IPS DF 6.9 (cell line): ENCODE results near the gene FOXA2.
"Not testable (repeated sequence)": the region's sequence is repeated elsewhere in the genome, so short reads cannot be mapped to it uniquely, and the experiment has no call there.

Source experiments
- DNase-seq: peaks from one replicate; pipeline ENCODE4 v3.0.0-alpha.2; 2013; ENCODE audit warnings: low read depth, low spot score
- H3K27ac ChIP-seq: one replicate; pipeline ENCODE4 v1.5.1; 2013; ENCODE audit warnings: low read length, control low read depth
- H3K27me3 ChIP-seq: 2 replicates; pipeline ENCODE4 v1.6.1; 2013; ENCODE audit warnings: mild to moderate bottlenecking, low read length; ENCODE audit not compliant: control insufficient read depth, insufficient read depth
- H3K36me3 ChIP-seq: 2 replicates; pipeline ENCODE4 v1.6.1; 2013; ENCODE audit warnings: low read length; ENCODE audit not compliant: control insufficient read depth, insufficient read depth
- H3K4me1 ChIP-seq: 2 replicates; pipeline ENCODE4 v1.6.1; 2013; ENCODE audit warnings: low read length; ENCODE audit not compliant: control insufficient read depth, insufficient read depth
- H3K4me3 ChIP-seq: 2 replicates; pipeline ENCODE4 v1.5.1; 2013; ENCODE audit warnings: mild to moderate bottlenecking, low read length
- H3K9me3 ChIP-seq: 2 replicates; pipeline ENCODE4 v1.6.1; 2013; ENCODE audit warnings: low read length, inconsistent platforms; ENCODE audit not compliant: control insufficient read depth, insufficient read depth
- WGBS: extraction: QIAGEN DNeasy Blood & Tissue Kit; methylation state at CpG from one replicate; pipeline ENCODE4 v1.1.7; 2013; ENCODE audit warnings: mixed read lengths, missing lambda C conversion rate; ENCODE audit not compliant: insufficient read length, insufficient coverage; 5-methylcytosine and 5-hydroxymethylcytosine counted together

Gene FOXA2

GRCh38 chr20:22615425-22615824 is 31.1 kb upstream of the FOXA2 start:
- Histone ChIP-seq H3K27me3 (no peaks in the 10 kb centered on the region; the same call in 1 of the 2 replicates), H3K9me3 (no peaks in the 10 kb centered on the region), H3K27ac (no peak overlapping the region), H3K36me3 (no peaks in the 10 kb centered on the region), H3K4me3 (no peak overlapping the region), H3K4me1 (0 out of 2 replicates have a peak, but pooled peaks cover 2% of the 10 kb centered on the region)
- DNase-seq, result no peak
- no CpG with 5 or more reads among the region's 6 CpGs for WGBS

GRCh38 chr20:22611636-22612035 is 27.3 kb upstream of the FOXA2 start:
- H3K36me3 ChIP-seq, result no peaks in the 10 kb centered on the region
- H3K27ac ChIP-seq, result no peak overlapping the region
- H3K9me3 ChIP-seq, result no peaks in the 10 kb centered on the region
- no peaks in the 10 kb centered on the region for H3K4me1 ChIP-seq
- no peak for DNase-seq
- no peak overlapping the region for H3K4me3 ChIP-seq
- H3K27me3 ChIP-seq, result no peaks in the 10 kb centered on the region

GRCh38 chr20:22607695-22608094 is 23.3 kb upstream of the FOXA2 start:
- WGBS, result no CpG with 5 or more reads among the region's 2 CpGs
- Histone ChIP-seq H3K27ac (no peak overlapping the region), H3K4me1 (no peaks in the 10 kb centered on the region), H3K9me3 (no peaks in the 10 kb centered on the region), H3K27me3 (no peaks in the 10 kb centered on the region), H3K4me3 (no peak overlapping the region), H3K36me3 (no peaks in the 10 kb centered on the region)
- DNase-seq, result no peak

GRCh38 chr20:22604815-22605214 is 20.4 kb upstream of the FOXA2 start:
- Histone ChIP-seq H3K4me1 (no peaks in the 10 kb centered on the region), H3K4me3 (no peak overlapping the region), H3K27ac (no peak overlapping the region), H3K27me3 (no peaks in the 10 kb centered on the region), H3K36me3 (no peaks in the 10 kb centered on the region), H3K9me3 (no peaks in the 10 kb centered on the region)
- no peak for DNase-seq

- no peaks in the 10 kb centered on the region for H3K27me3 ChIP-seq
- H3K27ac ChIP-seq, result no peak overlapping the region
- no peaks in the 10 kb centered on the region for H3K4me1 ChIP-seq
- WGBS, result no CpG with 5 or more reads among the region's 2 CpGs
- no peaks in the 10 kb centered on the region for H3K36me3 ChIP-seq
- no peak overlapping the region for H3K4me3 ChIP-seq
- no peak for DNase-seq
- no peaks in the 10 kb centered on the region for H3K9me3 ChIP-seq
These were observed 17.2 kb upstream of the FOXA2 start for GRCh38 chr20:22601361-22602141.

- not testable (repeated sequence) for H3K4me1 ChIP-seq, H3K9me3 ChIP-seq, DNase-seq, H3K27ac ChIP-seq, H3K36me3 ChIP-seq, H3K4me3 ChIP-seq, H3K27me3 ChIP-seq
- WGBS, result no CpG with 5 or more reads among the region's 2 CpGs
These were observed 14.9 kb upstream of the FOXA2 start for GRCh38 chr20:22599258-22599657.

GRCh38 chr20:22597303-22597702 is 12.9 kb upstream of the FOXA2 start:
- no peak for DNase-seq
- H3K4me1 ChIP-seq, result no peaks in the 10 kb centered on the region

DNA sequence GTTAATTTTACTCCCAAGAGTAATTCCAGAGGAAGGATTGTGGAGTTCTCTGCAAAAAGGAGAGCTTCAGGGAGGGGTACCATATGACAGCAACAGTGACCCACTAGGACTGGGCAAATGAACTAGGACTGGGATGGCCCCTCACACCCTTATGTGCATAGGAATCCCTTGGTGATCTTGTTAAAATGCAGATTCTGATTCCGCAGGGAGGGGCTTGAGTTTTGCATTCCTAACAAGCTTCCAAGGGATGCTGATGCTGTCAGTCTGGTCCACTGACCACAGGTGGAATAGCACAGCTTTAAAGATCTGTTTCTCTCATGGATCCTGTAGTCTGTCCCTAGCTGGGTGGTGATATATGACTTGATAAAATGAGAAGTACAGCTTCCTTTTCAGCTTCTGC is 6.3 kb upstream of the FOXA2 start:
- no CpG with 5 or more reads among the region's 1 CpG for WGBS
- Histone ChIP-seq H3K4me3 (no peak overlapping the region), H3K9me3 (no peaks in the 10 kb centered on the region), H3K27me3 (peaks cover 32% of the 10 kb centered on the region), H3K36me3 (no peaks in the 10 kb centered on the region), H3K4me1 (peaks cover 9% of the 10 kb centered on the region), H3K27ac (no peak overlapping the region)
- no peak for DNase-seq

More at GRCh38 chr20:22597303-22597702, 12.9 kb upstream of the FOXA2 start:
- WGBS, result no CpG with 5 or more reads among the region's 1 CpG
- Histone ChIP-seq H3K27ac (no peak overlapping the region), H3K27me3 (no peaks in the 10 kb centered on the region), H3K36me3 (no peaks in the 10 kb centered on the region), H3K4me3 (no peak overlapping the region), H3K9me3 (no peaks in the 10 kb centered on the region)

GRCh38 chr20:22586645-22587310 is 2.4 kb upstream of the FOXA2 start:
- no peak overlapping the region for H3K27ac ChIP-seq
- H3K4me3 ChIP-seq, result no peak overlapping the region; the same call in 1 of the 2 replicates
- no peak for DNase-seq
- H3K9me3 ChIP-seq, result no peaks in the 10 kb centered on the region
- peaks cover 66% of the 10 kb centered on the region for H3K27me3 ChIP-seq
- no peaks in the 10 kb centered on the region for H3K36me3 ChIP-seq
- no CpG with 5 or more reads among the region's 47 CpGs for WGBS
- H3K4me1 ChIP-seq, result peaks cover 18% of the 10 kb centered on the region

DNA sequence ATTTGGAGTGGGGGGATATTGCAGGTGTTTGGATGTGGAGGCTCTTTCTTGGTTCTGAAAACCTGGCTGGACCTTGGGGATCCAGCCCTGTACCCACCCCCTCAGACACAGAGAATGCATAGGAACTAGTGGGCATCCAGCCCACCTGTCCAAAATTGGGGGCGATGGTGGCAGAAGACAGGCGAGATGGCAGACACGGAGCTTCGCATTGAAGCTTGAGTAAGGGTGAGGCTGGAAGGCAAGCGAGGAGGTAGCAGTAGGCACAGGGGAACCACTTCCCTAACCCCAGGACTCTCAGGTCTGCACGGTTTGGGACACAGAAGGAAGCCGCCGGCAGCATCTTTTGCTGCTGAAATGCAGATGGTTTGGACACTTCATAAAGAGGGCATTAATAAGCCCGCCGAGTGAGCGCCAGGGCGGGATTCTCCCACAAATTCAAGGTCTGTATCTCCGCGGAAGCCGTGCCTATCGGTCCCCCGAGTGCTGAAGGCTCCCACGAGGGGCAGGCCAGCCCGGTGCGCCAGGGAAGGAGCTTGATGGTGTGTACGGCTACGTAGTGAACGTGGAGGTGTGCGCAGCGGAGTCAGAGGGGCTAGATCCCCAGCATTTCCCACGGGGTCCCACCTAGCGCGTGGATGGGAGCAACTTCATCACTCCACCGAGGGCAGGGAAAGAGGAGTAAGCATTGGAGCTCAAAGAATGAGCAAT is 1.6 kb upstream of the FOXA2 start:
- Histone ChIP-seq H3K36me3 (no peaks in the 10 kb centered on the region), H3K4me3 (no peak overlapping the region), H3K9me3 (no peaks in the 10 kb centered on the region), H3K27ac (no peak overlapping the region), H3K27me3 (peaks cover 73% of the 10 kb centered on the region), H3K4me1 (peaks cover 17% of the 10 kb centered on the region)
- WGBS, result no CpG with 5 or more reads among the region's 29 CpGs
- DNase-seq, result no peak
